Left ventricle myocardium superior (tissue), 1 donor: Measurements from ENCODE around the gene FKBP1A. TPM values are rescaled to one million over a fixed set of nuclear protein-coding genes. Genes with fewer than 3 reads are reported as not detected.

ENCODE experiments used
- ATAC-seq: fragments of 200-7000 bp; cut with Tn5 transposase; one replicate; pipeline ENCODE4 v1.9.1; 2020; ENCODE audit warnings: mild to moderate bottlenecking, moderate library complexity
- DNase-seq: peaks from one replicate; pipeline ENCODE4 v3.0.0-alpha.2; 2020
- intact Hi-C: fragments of 100-400 bp; cut with micrococcal nuclease; formaldehyde crosslinking; loops from one replicate; pipeline ENCODE4 v1.11.0; 2022
- total RNA-seq: library from RNA; stranded (reverse); fragmentation: NEBNext Ultra II Directional; extraction: Animal tissue kit (Norgen Biotek cat#: 25700); gene quantifications from one replicate; pipeline ENCODE4 v1.2.1, GENCODE V29; 2021
- donor health status: DM: no; HTN: yes; CAD: no; lungs with severe emphysema.

The FKBP1A gene
- total RNA-seq, 1 donor from 2014 or later: 135 TPM

DNA sequence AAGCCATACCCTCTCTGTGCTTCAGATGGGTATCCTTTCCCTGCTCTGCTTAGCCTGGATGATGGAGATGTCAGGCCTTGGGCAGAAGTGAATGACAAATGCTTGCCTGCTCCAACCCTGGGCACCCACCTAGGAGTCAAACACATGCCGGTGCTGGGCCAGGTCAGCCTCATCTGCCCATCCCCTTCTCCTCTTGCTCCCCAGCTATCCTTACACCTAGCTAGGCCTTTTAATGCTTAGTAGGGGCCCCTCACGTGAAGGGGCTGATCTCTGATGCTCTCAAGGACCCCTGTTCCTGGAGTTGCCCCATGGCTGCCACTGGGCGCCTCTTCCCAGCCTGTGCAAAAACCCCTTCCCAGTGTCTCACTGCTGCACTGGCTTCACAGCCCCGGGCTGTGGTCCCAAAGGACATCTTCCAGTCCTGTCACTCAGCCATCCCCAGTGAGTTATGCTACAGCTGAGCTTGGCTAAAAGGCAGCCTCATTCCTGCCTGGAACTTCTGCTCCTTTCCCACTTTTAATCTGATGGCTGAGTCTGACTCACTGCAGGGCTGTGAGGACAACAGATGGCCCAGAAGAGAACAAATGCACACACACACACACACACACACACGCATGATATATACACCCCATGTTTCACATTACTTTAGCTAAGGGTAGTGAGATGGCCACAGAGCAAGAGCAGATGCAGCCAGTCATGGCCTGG, 51.1 kb downstream of the FKBP1A start:
- DNase-seq (no peak), ATAC-seq (no peak)
- intact Hi-C loops: no loop called here

DNA sequence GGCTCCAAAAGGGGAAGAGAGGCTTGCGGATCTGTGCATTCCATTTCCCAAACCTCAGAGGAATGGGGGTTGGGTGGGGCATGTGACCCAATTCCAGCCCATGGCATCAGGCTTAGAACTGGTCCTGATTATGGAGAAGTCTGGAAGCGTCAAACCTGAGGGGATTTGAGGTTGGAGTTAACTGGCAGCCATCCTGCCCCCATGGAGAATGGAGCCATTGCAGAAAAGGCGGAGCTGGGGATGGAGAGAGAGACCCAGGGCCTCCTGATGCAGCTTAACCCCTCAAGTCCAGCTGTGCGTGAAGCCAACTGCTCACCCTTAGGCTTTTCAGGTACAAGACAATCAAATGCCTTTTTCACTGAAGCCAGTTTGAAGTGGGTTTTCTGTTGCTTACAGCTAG, 54.1 kb downstream of the FKBP1A start:
- intact Hi-C loops: no loop called here
- DNase-seq (no peak), ATAC-seq (no peak)

DNA sequence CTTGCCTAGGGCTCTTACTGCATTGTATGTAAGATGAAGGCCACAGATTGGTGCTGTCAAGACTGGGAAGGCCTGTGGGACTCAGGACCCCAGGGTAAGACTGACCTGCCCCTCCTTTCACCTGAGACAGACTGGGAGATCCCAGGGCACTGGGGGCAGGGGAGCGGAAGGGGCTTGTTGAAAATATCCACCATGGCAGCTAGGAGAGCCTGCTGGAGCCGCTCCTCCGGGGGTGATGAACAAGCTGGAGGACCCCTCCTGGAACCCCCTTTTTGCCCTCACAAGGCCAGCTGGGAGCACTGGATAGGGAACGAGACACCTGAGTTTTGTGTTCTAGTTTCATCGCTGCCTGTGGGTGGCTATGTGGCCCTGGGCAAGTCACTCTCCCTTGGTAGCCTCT, 54.8 kb downstream of the FKBP1A start:
- DNase-seq: no peak
- intact Hi-C loops: no loop called here
- no peak for ATAC-seq

DNA sequence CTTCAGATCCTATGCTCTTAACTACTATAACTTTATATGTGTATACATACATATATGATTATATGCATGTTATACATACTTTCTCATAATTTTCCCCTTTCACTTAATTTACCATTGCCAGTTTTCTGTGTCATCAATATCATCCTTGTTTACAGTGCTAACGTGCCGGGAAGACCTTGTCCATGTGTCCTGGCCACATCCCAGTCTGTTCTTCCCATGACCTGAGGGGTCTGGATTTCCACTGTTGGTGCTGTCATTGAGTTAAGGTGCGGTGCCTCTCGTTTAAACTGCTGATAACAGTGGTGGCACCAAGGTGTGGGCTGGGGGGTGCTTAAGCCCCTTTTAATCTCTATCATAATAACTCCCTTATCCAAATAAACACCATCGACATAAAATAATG, 55.4 kb downstream of the FKBP1A start:
- no peak for DNase-seq
- ATAC-seq: no peak
- intact Hi-C loops: no loop called here

DNA sequence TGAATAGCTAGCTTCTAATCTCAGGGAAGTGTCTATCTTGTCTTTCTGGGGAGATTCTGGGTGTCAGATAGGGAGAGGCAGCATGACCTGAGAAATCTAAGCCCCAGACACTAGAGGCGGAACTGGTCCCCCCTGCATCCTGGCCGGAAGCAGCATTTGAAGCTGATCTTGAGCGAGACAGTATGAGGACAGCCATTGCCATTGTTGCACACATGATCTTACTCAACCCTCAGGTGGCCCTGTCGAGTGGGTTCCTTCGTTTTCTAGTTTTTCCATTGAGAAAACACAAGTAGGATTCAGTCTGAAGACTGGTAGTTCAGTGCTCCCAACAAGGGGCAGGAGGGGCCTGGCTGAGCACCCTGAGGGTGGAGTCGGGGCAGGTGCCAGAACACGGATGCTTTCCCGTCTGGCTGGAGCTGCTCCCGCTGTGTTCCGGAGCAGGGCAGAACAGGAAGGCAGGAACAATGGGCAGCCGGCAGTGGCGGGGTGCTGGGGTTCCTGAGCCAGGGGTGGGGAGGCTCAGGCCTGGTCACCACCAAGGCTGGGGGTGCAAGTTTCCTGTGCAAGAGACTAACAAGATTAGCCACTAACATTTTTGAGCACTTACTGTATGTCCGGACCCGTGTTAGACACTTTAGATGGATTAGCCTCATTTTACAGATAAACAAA, 56.0 kb downstream of the FKBP1A start:
- peak; percentile 95 for ATAC-seq

DNA sequence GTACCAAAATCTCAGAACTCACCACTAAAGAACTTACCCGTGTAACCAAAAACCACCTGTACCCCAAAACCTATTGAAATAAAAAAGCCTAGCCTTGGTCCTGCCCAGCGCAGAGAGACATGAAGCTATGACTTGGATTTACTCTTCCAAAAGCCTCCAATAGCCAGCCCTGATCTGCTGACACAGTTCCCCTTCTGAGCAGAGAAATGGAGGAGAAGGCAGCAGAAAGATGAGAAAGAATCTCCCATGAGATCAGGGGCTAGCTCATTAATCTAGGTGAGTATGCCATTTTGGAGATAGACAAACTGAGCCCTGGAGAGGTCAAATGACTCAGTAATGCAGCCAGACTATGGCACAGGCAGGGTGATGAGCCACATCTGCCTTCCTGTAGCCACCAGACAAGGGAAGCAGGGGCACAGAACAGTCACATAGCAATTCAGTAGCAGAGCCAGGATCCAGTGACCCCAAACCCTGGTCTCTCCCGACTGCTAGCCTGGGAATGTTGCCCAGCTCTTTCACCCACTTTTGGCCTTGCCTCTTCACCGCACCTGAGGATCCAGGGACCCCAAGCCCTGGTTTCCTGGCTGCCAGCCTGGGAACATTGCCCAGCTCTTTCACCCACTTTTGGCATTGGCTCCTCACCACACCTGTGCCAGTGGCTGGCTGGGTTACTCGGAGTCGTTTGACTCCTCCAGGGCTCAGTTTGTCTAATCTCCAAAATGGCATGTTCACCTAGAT, 56.7 kb downstream of the FKBP1A start:
- DNase-seq (no peak), ATAC-seq (no peak)
- intact Hi-C loops: no loop called here

More for the DNA sequence above, 56.0 kb downstream of the FKBP1A start:
- DNase-seq: peak; percentile 88
- intact Hi-C loops: no loop called here

DNA sequence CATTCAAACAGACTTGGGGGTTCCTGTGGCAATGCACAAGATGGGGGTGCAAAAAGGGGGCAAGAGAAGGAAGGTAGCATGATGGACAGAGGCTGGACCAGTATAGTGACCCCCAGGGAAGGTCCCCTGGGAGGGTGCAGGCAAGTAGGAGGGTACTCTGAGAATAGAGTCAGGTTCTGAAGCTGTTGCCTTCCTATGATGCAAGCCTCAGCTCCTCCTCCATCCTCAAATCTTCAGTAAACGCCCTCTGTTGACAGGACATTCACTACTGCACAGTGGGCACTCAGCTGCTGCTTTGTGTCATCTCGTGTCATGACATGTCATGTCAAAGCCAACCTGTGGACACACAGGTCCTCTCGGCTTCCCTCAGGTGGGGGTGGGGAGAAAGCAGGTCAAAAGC, 58.1 kb downstream of the FKBP1A start:
- ATAC-seq (no peak), DNase-seq (no peak)
- intact Hi-C loops: no loop called here

DNA sequence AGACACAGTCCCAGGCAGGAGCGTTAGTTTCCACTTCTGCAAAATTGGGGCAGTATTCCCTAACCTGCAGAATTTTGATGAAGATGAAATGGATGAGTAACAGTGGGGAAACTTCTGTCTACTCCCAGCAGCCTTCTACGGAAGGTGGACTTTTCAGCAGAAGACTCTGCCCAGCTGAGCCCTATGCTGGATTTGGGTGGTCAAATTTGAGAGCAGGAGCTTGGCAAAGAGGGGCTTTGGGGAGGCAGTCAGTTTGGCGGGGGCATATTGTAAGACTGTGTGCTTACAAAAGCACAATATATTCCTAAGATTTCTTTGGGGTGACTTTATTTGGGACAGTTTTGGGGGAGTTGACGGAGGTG, 58.5 kb downstream of the FKBP1A start:
- intact Hi-C loops: no loop called here
- no peak for DNase-seq
- no peak for ATAC-seq

DNA sequence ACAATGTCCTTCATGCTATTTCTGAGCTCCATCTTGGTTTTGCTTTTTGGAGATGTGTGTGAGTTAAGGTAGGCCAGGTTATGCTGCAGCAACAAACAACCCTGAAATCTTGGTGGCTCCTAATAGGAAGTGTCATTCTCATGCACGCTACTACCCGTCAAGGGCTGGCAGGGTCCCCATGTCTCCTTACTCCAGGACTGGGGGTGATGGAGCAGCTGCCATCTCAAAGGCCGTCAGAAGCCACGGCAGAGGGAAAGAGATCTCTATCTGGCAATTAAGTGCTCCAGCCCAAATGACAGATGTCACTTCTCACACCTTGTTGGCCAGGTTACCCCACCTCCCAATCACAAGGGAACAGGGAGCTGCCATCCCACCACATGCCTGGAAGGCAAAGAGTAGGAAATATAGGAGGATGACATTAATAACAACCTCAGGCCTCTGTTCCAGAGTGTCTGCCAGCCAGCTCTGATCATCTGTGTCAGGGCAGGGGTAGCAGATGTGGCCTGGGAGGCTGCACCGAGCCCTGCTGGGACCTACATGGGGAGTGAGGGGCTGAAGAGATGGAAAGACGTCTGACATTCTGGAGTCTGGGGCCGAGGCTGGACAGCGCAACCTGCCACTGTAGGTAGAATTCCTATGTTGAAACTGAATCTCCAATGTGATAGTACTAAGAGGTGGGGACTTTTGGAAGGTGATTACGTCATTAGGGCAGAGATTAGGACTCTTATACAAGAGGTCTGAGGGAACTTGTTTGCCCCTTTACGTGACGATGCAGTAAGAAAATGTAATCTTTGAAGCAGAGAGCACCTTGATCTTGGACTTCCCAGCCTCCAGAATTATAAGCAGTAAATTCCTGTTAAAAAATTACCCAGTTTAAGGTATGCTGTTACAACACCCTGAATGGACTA, 59.1 kb downstream of the FKBP1A start:
- no peak for DNase-seq
- intact Hi-C loops: no loop called here
- ATAC-seq: no peak

DNA sequence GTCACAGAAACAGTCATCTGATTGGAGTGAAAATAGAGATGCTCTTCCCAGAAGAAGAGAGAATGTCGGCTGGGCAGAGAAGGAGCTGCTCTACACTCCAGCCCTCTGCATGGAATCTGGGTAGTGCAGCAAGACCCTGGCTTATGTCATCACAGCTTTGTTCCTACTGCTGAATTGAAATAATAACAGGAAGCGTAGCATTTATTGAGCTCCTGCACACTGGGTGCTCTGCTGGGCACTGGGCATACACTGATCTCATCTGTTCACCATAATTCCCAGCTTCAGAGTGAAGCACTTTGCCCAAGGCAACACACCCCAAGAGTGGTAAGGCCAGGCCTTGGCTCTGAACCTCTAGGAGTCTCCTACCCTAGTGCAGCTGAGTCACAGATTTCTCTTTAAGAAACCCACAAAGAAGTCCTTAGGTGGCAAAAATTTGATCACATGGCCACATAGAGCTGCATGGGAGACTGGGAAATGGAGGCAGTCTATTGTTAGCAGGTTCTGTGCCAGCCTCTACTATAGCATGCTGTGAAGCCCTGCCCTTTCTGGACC, 60.0 kb downstream of the FKBP1A start:
- intact Hi-C loops: no loop called here
- no peak for DNase-seq
- ATAC-seq: no peak

DNA sequence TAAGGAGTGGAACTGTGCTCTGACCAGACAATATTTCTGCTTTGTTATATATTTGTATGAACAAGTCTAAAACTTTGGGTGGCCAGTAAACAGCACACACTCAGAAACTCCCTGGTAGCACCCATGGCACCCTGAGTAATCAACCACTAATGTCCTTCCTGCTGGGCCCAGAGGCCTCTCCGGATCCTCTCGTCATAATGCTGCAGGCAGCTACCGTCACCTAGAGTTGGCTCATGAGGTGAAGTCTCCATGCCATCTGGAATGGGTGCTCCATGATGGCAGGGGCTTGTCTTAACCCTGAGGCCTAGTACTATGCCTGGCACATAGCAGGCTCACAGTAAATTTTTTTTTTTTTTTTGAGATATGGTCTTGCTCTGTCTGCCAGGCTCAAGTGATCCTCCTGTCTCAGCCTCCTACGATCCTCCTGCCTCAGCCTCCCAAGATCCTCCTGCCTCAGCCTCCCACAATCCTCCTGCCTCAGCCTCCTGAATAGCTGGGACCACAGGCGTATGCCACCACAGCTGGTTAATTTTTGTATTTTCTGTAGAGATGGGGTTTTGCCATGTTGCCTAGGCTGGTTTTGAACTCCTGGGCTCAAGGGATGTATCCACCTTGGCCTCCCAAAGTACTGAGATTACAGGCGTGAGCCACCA, 60.9 kb downstream of the FKBP1A start:
- intact Hi-C loops: no loop called here
- no peak for DNase-seq
- ATAC-seq: no peak

DNA sequence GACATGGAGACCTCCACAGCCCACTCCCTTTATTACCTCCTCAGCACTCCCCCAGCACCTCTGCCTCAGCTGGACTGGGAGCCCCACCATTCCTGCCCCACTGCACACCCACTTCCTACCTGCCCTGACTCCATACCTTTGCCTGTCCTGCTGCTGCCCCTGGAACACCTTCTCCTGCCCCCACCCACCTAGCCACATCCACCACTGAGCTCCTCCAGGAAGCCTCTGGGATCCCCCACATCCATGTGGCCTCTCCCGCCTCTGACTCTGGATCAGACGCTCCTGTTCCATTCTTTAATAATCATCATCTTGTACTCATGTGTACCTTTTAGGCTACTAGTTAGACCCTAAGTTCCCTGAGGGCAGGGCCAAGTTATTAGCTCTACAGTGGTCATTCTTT, 61.8 kb downstream of the FKBP1A start:
- ATAC-seq: no peak
- intact Hi-C loops: no loop called here
- DNase-seq: no peak

DNA sequence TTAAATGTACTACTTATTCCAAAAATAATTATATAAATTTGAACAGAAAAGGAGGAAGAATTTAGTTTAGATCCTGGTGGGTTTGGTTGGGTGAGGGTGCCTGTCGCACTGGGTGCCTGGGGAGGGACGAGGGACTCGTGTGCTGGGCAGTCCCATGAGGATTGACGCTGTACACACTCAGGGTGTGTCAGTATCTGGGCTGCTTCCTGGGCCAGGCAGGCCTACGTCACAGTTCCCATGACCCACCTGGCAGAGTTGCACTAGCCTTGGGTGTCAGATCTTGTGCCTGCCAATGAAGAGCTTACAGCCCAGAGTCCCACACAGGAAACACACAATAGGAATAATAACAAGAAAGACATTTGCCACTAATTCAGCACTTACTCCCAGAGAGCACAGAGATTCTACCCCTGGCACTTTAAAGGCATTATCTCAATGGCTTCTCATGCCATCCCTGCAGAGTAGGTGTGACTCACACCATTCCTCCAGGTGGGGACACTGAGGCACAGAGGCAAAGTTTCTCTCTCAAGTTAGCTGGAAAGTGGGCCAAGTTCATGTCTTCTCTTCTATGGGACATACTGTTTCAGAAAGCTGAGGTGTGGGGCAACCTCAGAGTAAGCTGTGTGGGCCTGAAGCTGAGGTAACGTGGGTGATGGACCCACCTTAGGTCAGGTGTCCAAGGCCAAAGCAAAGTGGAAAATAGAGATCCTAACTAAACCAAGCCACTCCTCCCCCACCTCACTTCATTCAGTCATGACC, 62.6 kb downstream of the FKBP1A start:
- ATAC-seq (peak; percentile 68), DNase-seq (peak; percentile 80)
- intact Hi-C loops: no loop called here

DNA sequence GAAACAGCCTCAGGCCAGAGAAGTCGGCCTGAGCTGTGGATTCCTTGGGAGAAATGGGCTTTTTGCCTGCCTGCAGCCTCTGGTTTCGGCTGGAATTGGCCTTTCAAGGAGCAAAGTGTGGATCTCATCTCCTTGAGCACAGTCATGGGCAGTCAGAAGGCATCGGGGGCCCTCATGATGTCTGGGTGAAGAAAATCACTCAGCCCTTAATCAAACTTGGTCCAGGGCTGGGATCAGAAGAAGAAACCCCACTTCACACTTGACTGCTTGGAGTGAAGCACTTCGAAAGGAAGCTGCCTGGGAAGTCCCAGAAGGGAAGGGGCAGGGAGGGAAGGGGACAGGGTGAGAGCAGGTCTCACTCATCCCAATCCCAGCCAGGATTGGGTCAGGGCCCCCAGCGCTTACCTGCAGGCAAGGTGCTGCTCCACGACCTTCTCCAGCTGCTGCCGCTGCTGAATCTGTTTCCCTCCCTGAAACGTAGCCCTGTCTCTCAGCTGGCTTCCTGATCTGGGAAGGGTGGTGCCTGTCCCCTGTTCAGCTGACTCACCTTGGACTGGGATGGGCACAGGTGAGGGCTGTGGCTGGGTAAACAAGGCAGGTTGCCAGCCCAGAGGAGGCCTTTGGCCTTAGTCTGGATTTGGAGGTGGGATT, 64.0 kb downstream of the FKBP1A start, which contains the start of gene SDCBP2:
SDCBP2 (minus strand) TSS at position 460 of the 651 bp plus-strand sequence. CDS start 8,723 bp downstream, outside the sequence.
- ATAC-seq (no peak), DNase-seq (no peak)
- intact Hi-C loops: loop anchor here (5.0 kb wide), 1 partner anchor 63 kb away; the partner anchor contains the start of gene FKBP1A

DNA sequence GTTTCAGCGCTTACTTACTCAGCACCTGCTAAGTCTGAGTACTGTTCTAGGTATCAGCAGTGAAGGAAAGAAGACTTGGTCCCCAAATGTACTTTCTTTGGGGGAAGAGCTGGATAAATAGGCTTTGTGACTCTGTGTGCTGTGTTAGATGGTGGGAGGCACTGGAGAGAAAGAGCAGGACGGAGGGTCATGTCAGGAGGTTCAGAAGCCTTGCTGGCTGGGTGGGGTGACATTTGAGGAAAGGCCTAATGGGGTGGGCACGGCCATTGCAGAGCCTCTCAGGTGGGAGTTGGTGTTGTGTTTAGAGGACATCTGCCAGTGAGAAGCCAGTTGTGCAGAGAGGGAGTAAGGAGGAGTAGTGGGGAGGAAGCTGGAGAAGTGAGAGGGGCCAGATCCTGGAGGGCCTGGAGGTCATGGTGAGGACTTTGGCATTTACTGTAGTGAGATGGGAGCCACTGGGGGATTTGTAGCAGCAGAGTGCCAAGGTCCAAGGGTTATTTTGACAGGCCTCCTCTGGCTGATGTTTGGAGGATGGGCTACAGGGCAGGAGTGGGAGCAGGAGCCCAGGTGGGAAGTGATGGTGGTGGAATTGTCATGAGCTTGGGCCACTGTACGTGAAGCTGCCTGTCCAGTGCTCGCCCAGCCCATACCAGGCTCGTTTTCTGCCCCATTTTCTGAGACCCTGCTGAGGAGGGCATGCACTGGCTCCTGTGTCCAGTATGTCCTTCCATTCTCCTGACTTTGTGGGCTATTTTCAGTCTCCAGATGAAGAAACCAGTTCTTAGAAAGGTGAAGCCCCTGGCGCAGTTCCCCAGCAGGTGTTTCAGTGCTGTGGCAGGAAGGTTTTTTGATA, 64.8 kb downstream of the FKBP1A start:
- no peak for ATAC-seq
- no peak for DNase-seq
- intact Hi-C loops: loop anchor here (5.0 kb wide), 1 partner anchor 64 kb away; the partner anchor contains the start of gene FKBP1A

DNA sequence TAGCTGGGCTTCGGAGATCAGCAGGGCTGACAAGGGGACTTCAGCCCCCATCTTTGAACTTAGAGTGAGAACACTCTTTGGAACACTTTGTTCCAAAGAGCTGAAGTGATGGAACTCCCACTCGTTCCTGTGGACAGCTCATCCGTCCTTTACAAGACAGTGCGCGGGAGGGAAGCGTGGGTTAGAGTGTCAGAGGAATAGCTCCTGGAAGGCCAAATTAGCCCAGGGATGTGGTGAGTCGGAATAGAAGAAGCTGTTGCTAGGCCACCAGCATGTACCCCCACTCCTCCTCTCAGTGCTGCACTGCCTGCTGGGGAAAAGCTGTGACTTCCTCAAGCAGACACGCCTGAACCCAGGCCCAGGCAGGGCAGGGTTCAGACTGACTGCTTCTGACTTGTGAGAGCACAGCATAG, 65.6 kb downstream of the FKBP1A start:
- intact Hi-C loops: loop anchor here (5.0 kb wide), 1 partner anchor 65 kb away; the partner anchor contains the start of gene FKBP1A
- ATAC-seq: no peak
- no peak for DNase-seq
